Stomach (tissue), 4 donors: ENCODE results near the gene MXI1.

Source experiments
- POLR2A ChIP-seq, 4 donors: fragments of 450-650 bp; IDR thresholded peaks; one replicate each; pipeline ENCODE4 v1.6.1; 2016; ENCODE audit warnings: antibody characterized with exemption in 4 of 4, control low read depth in 2 of 4, mild to moderate bottlenecking in 1 of 4, moderate library complexity in 1 of 4
- POLR2AphosphoS5 ChIP-seq, 3 donors: sonication (generic); formaldehyde crosslinking; IDR thresholded peaks; one replicate each; pipeline ENCODE4 v1.6.1; 2016; ENCODE audit warnings: antibody characterized with exemption in 3 of 3

GRCh38 chr10:110220398-110220797, 13.0 kb downstream of the MXI1 start:
- TF ChIP-seq POLR2A (IDR thresholded peaks at IDR 0.05) = no peak
- no peak for TF ChIP-seq POLR2AphosphoS5 (IDR thresholded peaks at IDR 0.05)
